HEK293 (cell line): ENCODE data around the gene GIN1.

Experiments used
- CTCF ChIP-seq: fragments of 450-650 bp; formaldehyde crosslinking; IDR thresholded peaks from 2 replicates; pipeline ENCODE4 v1.5.1; 2016; ENCODE audit warnings: missing biosample characterization, missing genetic modification characterization
- ZBTB44 ChIP-seq: fragments of 450-650 bp; IDR thresholded peaks from 2 replicates; pipeline ENCODE4 v1.5.1; 2018; ENCODE audit warnings: missing biosample characterization, mild to moderate bottlenecking, missing genetic modification characterization
- ZBTB7A ChIP-seq: fragments of 450-650 bp; formaldehyde crosslinking; IDR thresholded peaks from 2 replicates; pipeline ENCODE4 v1.5.1; 2016; ENCODE audit warnings: low read depth, missing biosample characterization, missing genetic modification characterization
- ZNF292 ChIP-seq: fragments of 450-650 bp; formaldehyde crosslinking; IDR thresholded peaks from 2 replicates; pipeline ENCODE4 v1.5.1; 2016; ENCODE audit warnings: low read depth, missing biosample characterization, missing genetic modification characterization, borderline replicate concordance
- ZNF423 ChIP-seq: fragments of 450-650 bp; formaldehyde crosslinking; IDR thresholded peaks from 2 replicates; pipeline ENCODE4 v1.5.1; 2016; ENCODE audit warnings: missing biosample characterization, missing genetic modification characterization
- ZNF768 ChIP-seq: fragments of 450-650 bp; formaldehyde crosslinking; IDR thresholded peaks from 2 replicates; pipeline ENCODE4 v1.5.1; 2018; ENCODE audit warnings: missing biosample characterization, mild to moderate bottlenecking, missing genetic modification characterization
- ZNF777 ChIP-seq: fragments of 450-650 bp; formaldehyde crosslinking; IDR thresholded peaks from 2 replicates; pipeline ENCODE4 v1.5.1; 2017; ENCODE audit warnings: missing biosample characterization, missing genetic modification characterization, borderline replicate concordance

GRCh38 chr5:103119765-103120606 lies at the start of gene GIN1, which contains the start of gene PPIP5K2:
- TF ChIP-seq ZBTB44 (tag by site-specific recombination) (peak; percentile 49; the same call in 1 of the 2 replicates), ZNF777 (peak; percentile 53; the same call in 1 of the 2 replicates), ZNF768 (tag by site-specific recombination) (no peak; the same call in 1 of the 2 replicates), ZNF292 (tag by site-specific recombination) (no peak), ZBTB7A (peak; percentile 74; the same call in 1 of the 2 replicates), CTCF (tag by site-specific recombination) (no peak), ZNF423 (tag by site-specific recombination) (no peak)
